Iris pigment epithelial cell (primary cell): ENCODE measurements around the gene ZCCHC7.

ENCODE experiments used
- DNase-seq: peaks from one replicate; pipeline ENCODE4 v3.0.0-alpha.2; 2011; ENCODE audit warnings: low read depth

Gene ZCCHC7

DNA sequence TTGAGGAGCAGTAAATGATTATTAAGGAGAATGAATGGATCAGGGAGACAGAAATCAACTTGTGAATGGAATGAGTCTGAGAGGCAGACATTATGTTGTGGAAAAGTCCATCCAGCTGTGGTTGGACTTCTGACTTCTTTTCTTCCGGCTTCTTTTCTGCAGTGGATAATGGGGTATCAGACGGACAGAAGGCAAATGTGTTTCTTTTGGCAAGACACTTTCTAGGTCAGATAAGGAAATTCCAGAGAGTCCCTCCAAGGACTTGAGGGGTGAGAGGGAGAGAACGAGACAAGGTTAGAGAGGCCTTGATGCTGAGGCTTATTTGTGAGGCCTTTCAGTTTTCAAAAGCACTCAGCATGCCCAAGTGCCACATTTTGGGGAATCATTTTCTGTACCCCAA, 285.0 kb downstream of the ZCCHC7 start:
- DNase-seq = no peak

DNA sequence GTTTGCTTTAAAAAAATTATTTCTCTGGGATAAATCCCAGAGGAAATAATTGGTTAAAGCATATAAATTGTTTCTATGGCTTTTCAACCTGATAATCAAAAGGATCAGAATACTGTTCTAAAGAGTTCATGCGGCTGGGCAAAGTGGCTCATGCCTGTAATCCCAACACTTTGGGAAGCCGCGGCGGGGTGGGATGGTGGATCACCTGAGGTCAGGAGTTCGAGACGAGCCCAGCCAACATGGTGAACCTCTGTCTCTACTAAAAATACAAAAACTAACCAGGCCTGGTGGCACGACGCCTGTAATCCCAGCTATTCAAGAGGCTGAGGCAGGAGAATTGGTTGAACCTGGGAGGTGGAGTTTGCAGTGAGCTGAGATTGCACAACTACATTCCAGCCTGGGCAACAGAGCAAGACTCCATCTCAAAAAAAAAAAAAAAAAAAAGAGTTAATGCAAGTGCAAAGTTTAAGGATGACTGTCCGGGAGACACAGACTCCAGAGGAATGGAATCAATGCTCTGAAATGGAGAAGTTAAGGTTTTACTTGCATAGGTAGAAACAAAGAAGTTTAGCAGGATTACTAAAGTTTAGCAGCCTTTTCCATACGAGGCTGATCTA, 285.5 kb downstream of the ZCCHC7 start:
- DNase-seq = no peak

DNA sequence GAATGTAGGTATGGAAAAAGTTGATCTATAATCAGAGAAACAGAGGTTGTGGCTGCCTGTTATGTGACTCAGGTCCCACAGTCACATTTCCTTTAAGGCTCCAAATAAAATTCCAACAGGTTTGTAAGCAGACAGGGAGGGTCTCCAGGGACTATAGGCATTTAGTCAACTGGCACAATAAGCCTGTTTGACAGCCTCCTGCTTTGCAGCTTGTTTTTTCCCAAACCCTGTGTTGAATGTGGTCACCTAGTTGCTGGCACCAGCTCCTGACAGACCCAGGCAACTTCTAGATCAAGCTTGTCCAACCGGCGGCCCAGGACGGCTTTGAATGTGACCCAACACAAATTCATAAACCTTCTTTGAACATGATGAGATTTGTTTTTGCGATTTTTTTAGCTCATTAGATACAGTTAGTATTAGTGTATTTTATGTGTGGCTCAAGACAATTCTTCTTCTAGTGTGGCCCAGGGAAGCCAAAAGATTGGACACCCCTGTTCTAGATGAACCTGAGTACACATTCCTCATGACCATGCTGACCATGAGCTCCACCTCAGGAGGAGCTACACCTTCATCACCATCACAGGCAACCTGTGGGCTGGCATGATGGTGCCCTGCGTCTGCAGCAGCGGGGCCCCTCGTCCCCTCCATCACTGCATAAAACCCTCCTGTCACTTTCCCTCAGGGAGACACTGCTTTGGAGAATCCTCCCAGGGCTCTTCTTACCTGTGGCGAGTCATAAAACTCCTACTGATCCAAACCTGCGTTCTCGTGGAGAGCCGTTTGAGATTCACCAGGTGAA, 286.4 kb downstream of the ZCCHC7 start:
- no peak for DNase-seq

DNA sequence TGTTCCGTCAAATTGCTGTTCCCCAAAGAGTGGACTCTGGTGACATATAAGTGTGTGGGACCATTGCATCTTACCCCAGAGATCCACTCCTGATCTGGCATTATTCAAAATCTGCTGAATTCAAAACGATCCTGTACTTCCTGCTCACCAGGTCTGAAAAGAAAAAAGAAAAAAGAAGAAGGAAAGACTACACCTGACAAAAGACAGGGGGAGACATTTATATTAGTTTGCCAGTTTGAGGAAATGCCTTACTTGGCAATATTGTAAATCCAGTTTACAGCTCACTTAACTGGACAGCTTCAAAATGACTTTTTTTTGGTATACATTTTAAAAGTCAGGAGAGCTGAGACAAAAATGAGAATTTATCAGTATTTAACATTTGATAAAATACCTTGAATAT, 287.1 kb downstream of the ZCCHC7 start:
- DNase-seq = no peak
